ENCODE data around the gene BLID. TPM values are rescaled to one million over a fixed set of nuclear protein-coding genes. Genes with fewer than 3 reads are reported as not detected.

BLID gene
- total RNA-seq, 4 donors from 2014 or later = 1.2 to 13.5 (median 5.4) TPM; not detected in 1

DNA sequence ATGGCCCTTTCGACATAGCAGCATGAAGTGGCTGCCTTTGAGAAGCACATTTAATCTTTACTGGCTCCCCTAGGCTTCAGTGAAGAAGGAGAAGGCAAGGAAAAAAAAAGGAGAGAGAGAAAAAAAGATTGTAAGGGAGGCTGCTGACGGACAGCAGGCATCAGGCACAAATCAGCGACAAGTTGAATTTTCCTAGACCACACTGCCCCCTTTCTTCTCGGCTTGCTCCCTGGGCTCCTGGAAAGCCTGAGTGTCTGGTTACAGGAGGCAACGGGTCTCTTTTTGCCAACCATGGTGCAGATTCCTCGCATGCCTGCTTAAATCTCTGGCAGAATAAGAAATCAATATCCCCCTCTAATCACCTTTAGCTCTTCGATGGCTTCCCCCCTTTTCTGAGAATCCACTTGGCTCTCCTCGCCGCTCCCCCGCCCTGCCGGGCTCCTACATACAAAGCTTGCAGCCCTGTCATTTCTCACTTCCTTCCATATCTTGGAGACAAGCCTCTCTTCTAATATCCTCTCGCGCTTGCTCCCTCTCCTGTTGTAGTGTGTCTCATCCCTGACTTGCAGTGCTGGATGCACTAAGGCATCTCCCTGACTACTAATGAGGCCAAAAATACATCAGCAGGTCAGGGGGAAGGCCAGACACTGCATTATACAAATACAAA, 14.3 kb downstream of the BLID start:
- TF ChIP-seq, protein P1, sequence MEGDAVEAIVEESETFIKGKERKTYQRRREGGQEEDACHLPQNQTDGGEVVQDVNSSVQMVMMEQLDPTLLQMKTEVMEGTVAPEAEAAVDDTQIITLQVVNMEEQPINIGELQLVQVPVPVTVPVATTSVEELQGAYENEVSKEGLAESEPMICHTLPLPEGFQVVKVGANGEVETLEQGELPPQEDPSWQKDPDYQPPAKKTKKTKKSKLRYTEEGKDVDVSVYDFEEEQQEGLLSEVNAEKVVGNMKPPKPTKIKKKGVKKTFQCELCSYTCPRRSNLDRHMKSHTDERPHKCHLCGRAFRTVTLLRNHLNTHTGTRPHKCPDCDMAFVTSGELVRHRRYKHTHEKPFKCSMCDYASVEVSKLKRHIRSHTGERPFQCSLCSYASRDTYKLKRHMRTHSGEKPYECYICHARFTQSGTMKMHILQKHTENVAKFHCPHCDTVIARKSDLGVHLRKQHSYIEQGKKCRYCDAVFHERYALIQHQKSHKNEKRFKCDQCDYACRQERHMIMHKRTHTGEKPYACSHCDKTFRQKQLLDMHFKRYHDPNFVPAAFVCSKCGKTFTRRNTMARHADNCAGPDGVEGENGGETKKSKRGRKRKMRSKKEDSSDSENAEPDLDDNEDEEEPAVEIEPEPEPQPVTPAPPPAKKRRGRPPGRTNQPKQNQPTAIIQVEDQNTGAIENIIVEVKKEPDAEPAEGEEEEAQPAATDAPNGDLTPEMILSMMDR (IDR thresholded peaks at IDR 0.05) = peak; percentile 45 to 83 (median 60)
- TF ChIP-seq POLR2AphosphoS5 (IDR thresholded peaks at IDR 0.05) = peak; percentile 37
- no peak for TF ChIP-seq EP300 (IDR thresholded peaks at IDR 0.05)
- TF ChIP-seq POLR2A (IDR thresholded peaks at IDR 0.05) = no peak
- Histone ChIP-seq H3K36me3 (no peaks in the 10 kb centered on the region), H3K4me1 (peaks cover 0 to 39% (median 10%) of the 10 kb centered on the region in 3 donors), H3K9me3 (no peaks in the 10 kb centered on the region), H3K4me3 (peak overlapping the region; percentile 60 to 99), H3K27ac (peak overlapping the region; percentile 83 to 99 (median 90)), H3K27me3 (no peaks in the 10 kb centered on the region)
- peak; percentile 78 for ATAC-seq
- WGBS, 2 donors (ENCODE audit: low coverage in 1 of 2) = 0 to 1% methylated on average over 9 to 13 of the region's 13 CpGs

DNA sequence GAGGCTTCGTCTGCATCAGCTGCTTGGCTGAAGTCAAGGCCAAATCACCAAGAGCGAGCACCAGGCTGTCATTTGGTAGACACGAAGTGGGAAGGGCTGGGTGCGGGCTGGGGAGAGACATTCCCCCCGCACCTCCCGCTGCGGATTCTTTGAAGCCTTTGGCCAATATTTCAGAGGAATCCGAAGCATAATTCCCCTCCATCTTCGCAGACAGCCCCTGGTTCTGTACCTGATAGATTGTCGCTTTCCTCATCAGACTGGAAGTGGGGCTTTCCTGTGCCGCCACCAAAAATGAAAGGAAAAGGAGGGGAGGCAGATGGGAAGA, 15.3 kb downstream of the BLID start:
- H3K27me3 ChIP-seq = no peaks in the 10 kb centered on the region
- H3K4me1 ChIP-seq = peaks cover 0 to 39% (median 10%) of the 10 kb centered on the region in 3 donors
- peak overlapping the region; percentile 83 to 99 (median 90) for H3K27ac ChIP-seq
- 2 to 22% methylated on average over 10 of the region's 11 CpGs for WGBS, 2 donors (ENCODE audit: low coverage in 1 of 2)
- no peaks in the 10 kb centered on the region for H3K36me3 ChIP-seq
- TF ChIP-seq POLR2AphosphoS5 (IDR thresholded peaks at IDR 0.05) (peak; percentile 79), POLR2A (IDR thresholded peaks at IDR 0.05) (peak; percentile 4 to 26)
- TF ChIP-seq, protein P1 (IDR thresholded peaks at IDR 0.05) = no peak
- H3K4me3 ChIP-seq = peak overlapping the region; percentile 60 to 99
- H3K9me3 ChIP-seq = no peaks in the 10 kb centered on the region
- peak; percentile 54 for ATAC-seq

DNA sequence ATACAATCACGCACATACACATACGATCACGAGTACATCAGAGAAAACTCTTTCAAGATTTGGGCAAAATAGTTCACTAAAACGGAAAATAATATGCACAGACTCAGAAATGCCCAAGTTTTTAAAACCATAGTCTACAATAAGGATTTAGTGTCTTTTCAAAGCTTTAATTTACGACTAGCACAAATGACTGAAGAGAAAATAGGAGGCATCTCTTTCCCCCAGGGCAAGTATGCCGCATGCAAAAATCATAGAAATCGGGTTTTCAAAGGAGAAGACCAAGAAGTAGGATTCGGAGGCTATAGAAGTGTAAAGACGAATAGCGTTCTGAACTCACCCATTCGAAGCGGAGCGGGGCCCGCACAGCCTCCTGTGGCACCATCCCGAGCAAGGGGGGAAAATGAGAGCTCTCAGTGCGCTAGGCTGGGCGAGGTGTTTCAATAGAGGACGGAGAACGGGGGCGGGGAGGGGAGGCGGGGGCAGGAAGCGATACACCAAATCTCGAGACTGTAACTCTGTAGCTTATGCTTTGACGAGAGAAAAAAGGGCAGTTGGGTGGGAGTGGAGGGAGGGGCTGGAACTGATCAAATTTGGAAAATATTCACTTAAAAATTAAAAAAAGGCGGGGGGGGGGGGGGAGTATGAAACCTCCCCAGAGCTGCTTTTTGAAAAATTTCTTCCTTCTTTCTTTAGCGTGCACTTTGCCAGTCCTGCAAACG, 15.8 kb downstream of the BLID start:
- Histone ChIP-seq H3K36me3 (no peaks in the 10 kb centered on the region), H3K4me1 (peaks cover 0 to 34% (median 10%) of the 10 kb centered on the region in 3 donors), H3K9me3 (no peaks in the 10 kb centered on the region), H3K4me3 (peak overlapping the region; percentile 60 to 99), H3K27ac (peak overlapping the region; percentile 83 to 99 (median 90)), H3K27me3 (no peaks in the 10 kb centered on the region)
- ATAC-seq = peak; percentile 54
- 2 to 4% methylated on average over 23 to 27 of the region's 27 CpGs for WGBS, 2 donors (ENCODE audit: low coverage in 1 of 2)
- TF ChIP-seq POLR2A (IDR thresholded peaks at IDR 0.05) = peak in 1 of 2 donors; percentile 16
- peak; percentile 76 for TF ChIP-seq POLR2AphosphoS5 (IDR thresholded peaks at IDR 0.05)
- no peak for TF ChIP-seq EP300 (IDR thresholded peaks at IDR 0.05)

DNA sequence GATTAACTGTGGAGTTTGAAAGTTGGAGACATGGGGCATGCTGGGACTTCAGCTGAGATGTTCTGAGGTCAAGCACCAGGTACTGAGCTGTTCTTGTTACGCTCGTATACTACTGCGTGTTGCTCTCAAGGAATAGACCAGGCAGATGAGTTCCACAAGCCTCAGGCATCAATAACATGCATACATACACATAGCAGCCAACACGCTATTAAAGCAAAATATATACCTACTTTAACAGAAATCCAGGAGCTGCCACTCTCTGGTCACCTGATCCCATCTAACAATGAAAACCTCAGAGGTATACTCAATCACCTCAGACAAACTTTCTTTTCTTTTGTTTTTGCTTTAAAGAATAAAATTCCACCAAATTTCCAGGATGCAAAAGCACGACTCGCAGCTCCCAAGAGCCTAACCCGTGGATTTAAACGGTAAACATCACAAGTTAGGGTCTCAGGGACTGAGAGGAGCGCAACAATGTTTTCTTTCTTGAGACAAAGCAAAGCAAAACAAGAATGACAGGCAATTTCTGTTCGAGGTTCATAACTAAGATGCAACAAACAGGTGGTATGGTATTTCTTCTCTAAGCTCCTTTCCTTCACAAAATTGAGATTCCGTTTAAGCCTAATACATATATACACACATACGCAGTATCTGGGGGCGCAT, 16.5 kb downstream of the BLID start:
- peak overlapping the region; percentile 83 to 99 (median 90) for H3K27ac ChIP-seq
- peaks cover 0 to 30% (median 10%) of the 10 kb centered on the region in 3 donors for H3K4me1 ChIP-seq
- peak; percentile 70 for TF ChIP-seq POLR2AphosphoS5 (IDR thresholded peaks at IDR 0.05)
- no peak for TF ChIP-seq EP300 (IDR thresholded peaks at IDR 0.05)
- TF ChIP-seq POLR2A (IDR thresholded peaks at IDR 0.05) = no peak
- no peak for ATAC-seq
- no peaks in the 10 kb centered on the region for H3K36me3 ChIP-seq
- H3K9me3 ChIP-seq = no peaks in the 10 kb centered on the region
- H3K4me3 ChIP-seq = peak overlapping the region; percentile 60 to 99
- 9 to 10% methylated on average over 13 of the region's 13 CpGs for WGBS, 2 donors (ENCODE audit: low coverage in 1 of 2)
- H3K27me3 ChIP-seq = no peaks in the 10 kb centered on the region

DNA sequence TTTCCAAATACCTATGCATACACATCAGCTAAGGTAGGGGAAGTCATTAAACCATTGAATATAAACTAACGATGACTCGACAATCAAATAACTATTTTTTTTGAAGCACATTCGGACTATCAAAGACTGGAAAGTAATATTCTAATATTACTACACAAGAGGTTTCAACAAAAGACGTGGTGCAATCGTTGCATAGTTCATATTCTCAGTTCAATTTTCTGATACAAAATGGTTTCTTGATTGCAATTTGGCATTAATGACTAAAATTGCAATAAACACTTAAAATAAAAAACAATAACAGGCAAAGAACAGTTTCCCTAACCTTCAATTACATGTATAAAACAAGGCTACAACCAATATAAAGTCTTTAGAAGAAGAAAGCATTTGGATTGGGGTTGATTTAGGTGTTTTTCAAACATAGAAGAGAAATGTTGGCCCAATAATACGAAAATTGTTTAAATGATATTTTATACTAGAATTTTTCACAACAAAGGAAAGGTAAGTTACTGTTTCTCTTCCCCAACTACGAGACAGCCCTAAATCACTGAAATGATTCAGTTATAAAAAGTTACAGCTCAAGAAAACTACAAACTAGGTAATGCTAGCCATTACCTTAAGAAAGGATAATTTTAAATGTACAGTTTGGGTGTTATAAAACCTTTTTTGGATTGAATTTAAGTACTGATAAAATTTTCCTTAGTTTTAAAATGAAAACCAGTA, 17.6 kb downstream of the BLID start:
- peak overlapping the region; percentile 60 to 99 for H3K4me3 ChIP-seq
- peak overlapping the region; percentile 83 to 99 (median 90) for H3K27ac ChIP-seq
- no peaks in the 10 kb centered on the region for H3K27me3 ChIP-seq
- H3K9me3 ChIP-seq = no peaks in the 10 kb centered on the region
- WGBS, 2 donors (ENCODE audit: low coverage in 1 of 2) = 12 to 18% methylated on average over 7 of the region's 7 CpGs
- peaks cover 0 to 30% (median 20%) of the 10 kb centered on the region in 3 donors for H3K4me1 ChIP-seq
- ATAC-seq = no peak
- no peaks in the 10 kb centered on the region for H3K36me3 ChIP-seq
- TF ChIP-seq POLR2AphosphoS5 (IDR thresholded peaks at IDR 0.05) = no peak
